Brain microvascular endothelial cell (primary cell): ENCODE measurements around the gene PPM1E.

Experiments used
- DNase-seq: peaks from one replicate; pipeline ENCODE4 v3.0.0-alpha.2; 2020
- H3K27ac ChIP-seq: fragments of 250-450 bp; sonication (Bioruptor Pico); 2 replicates; pipeline ENCODE4 v1.5.1; 2020; ENCODE audit warnings: mild to moderate bottlenecking, moderate library complexity
- H3K27me3 ChIP-seq: fragments of 250-450 bp; sonication (Bioruptor Pico); replicated peaks from 2 replicates; pipeline ENCODE4 v1.5.1; 2020; ENCODE audit warnings: mild to moderate bottlenecking
- H3K36me3 ChIP-seq: fragments of 250-450 bp; sonication (Bioruptor Pico); replicated peaks from 2 replicates; pipeline ENCODE4 v1.5.1; 2020; ENCODE audit warnings: mild to moderate bottlenecking
- H3K4me3 ChIP-seq: 2 replicates; pipeline ENCODE4 v1.5.1; 2011; ENCODE audit warnings: low read depth, mild to moderate bottlenecking, control low read depth, low read length, moderate library complexity
- in situ Hi-C: cut with HindIII; loops from 2 replicates; pipeline ENCODE4 v1.10.0; 2017; ENCODE audit warnings: low sequenced_read_pairs, low pct_ligation_motif_present
- TF ChIP-seq, protein P1 (sequence below): IDR thresholded peaks from 2 replicates; pipeline ENCODE4 v1.5.1; 2011; ENCODE audit warnings: low read depth, mild to moderate bottlenecking, moderate library complexity, low read length, control low read depth, inconsistent platforms; ENCODE audit errors: missing control alignments

Gene PPM1E

DNA sequence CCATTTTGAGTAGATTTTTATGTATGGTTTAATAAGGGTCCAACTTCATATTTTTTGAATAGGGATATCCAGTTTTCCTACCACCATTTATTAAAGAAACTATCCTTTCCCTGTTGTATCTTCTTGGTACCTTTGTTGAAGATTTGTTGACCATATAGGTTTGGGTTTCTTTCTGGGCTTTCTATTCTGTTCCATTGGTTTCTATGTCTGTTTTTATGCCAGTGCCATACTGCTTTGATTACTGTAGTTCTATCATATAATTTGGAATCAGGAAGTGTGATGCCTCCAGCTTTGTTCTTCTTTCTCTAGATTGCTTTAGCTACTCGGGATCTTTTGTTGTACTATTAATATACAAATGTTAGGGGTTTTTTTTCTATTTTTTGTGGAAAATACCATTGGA is 46.5 kb downstream of the PPM1E start:
- DNase-seq = no peak
- TF ChIP-seq, protein P1, sequence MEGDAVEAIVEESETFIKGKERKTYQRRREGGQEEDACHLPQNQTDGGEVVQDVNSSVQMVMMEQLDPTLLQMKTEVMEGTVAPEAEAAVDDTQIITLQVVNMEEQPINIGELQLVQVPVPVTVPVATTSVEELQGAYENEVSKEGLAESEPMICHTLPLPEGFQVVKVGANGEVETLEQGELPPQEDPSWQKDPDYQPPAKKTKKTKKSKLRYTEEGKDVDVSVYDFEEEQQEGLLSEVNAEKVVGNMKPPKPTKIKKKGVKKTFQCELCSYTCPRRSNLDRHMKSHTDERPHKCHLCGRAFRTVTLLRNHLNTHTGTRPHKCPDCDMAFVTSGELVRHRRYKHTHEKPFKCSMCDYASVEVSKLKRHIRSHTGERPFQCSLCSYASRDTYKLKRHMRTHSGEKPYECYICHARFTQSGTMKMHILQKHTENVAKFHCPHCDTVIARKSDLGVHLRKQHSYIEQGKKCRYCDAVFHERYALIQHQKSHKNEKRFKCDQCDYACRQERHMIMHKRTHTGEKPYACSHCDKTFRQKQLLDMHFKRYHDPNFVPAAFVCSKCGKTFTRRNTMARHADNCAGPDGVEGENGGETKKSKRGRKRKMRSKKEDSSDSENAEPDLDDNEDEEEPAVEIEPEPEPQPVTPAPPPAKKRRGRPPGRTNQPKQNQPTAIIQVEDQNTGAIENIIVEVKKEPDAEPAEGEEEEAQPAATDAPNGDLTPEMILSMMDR = no peak
- no peak overlapping the region for H3K27ac ChIP-seq
- H3K27me3 ChIP-seq = no peaks in the 10 kb centered on the region
- H3K36me3 ChIP-seq = no peaks in the 10 kb centered on the region
- H3K4me3 ChIP-seq = no peak overlapping the region
- in situ Hi-C loops = no loop called here

DNA sequence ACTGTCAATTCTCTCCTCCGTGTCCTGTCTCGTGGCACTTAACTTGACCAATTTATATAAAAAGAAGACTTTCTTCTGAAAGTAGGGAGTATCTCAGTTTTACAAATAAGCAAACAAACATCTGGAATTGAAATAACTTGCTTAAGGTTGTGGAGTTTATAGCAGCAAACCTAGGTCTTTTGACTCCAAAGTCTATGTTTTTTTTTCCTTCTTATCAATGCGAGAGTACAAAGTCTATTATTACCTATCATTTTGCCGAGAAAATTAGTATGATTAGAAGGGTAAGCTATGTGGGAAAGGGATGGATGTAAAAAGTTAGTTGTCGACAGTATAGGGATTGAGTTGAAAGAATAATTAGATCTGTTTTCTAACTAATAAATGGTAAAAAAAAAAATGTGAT is 50.4 kb downstream of the PPM1E start:
- TF ChIP-seq, protein P1 = no peak
- no peak overlapping the region for H3K27ac ChIP-seq
- H3K36me3 ChIP-seq = no peaks in the 10 kb centered on the region
- H3K4me3 ChIP-seq = no peak overlapping the region
- no peaks in the 10 kb centered on the region for H3K27me3 ChIP-seq
- no peak for DNase-seq
- in situ Hi-C loops = no loop called here

DNA sequence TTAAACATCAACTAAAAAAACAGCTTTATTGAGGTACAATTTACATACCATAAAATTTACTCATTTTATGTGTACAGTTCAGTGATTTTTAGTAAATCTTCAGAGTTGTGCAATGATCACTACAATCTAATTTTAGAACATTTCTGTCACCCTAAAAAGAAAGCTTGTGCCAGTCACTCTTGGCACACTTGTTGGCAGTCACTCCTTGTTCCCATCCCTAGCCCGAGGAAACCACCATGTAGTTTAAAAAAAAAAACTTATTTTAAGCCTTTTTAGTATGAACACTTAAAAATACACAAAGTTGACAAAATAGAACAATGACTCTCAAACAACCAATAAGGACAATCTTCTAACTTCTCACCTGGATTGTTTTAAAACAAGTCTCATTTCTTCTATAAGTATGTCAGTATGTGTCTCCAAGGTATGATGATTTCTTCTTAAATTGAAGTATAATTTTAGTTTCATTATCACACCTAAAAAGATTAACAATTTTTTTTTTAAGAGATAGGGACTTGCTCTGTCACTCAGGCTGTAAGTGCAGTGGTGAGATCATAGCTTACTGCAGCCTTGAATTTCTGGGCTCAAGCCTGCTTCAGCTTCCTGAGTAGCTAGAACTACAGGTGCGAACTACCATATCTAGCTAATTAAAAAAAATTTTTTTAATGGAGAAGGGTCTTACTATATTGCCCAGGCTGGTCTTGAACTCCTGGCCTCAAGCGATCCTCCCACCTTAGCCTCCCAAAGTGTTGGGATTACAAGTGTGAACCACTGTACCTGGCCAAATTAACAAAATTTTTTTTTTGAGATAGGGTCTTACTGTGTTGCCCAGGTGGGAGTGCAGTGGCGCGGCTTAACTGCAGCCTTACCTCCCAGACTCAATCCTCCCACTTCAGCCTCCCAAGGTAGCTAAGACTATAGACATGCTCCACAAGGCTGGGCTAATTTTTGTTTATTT is 53.2 kb downstream of the PPM1E start:
- H3K27ac ChIP-seq = no peak overlapping the region
- H3K4me3 ChIP-seq = no peak overlapping the region
- no peaks in the 10 kb centered on the region for H3K36me3 ChIP-seq
- in situ Hi-C loops = no loop called here
- TF ChIP-seq, protein P1 = no peak
- no peak for DNase-seq
- no peaks in the 10 kb centered on the region for H3K27me3 ChIP-seq

DNA sequence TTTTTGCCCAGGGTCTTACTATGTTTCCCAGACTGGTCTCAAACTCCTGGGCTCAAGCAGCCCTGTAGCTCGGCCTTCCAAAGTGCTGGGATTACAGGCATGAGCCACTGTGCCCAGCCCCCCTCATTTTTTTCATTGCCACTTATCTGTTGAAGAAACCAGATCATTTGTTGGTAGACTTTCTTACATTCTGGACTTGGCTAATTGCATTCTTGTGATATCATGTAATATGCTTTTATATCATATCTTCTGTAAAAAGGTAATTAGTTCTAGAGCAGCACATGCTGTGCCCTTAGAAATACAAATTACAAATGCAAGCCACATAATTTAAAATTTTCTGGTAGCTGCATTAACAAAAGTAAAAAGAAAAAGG is 53.9 kb downstream of the PPM1E start:
- H3K27me3 ChIP-seq = no peaks in the 10 kb centered on the region
- no peaks in the 10 kb centered on the region for H3K36me3 ChIP-seq
- no peak overlapping the region for H3K4me3 ChIP-seq
- in situ Hi-C loops = no loop called here
- no peak overlapping the region for H3K27ac ChIP-seq
- TF ChIP-seq, protein P1 = no peak
- no peak for DNase-seq

DNA sequence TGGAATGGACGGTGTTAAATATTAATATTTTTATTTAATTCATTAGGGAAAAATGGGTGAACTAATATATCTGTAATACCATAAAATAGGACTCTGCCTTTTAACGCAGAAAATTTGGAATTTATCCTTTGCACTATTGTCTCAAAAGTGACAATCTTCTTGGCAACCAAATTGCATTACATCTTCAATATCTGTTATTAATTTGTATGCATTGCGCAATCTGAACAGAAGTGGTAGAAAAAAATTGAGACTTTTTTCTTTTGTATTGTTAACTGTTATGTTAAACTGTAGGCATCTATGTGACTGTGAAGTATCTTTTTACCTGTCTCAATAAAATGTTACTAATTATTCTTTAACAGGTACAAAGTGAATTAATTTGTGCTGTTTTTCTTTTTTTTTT is 55.6 kb downstream of the PPM1E start:
- in situ Hi-C loops = no loop called here
- H3K27ac ChIP-seq = no peak overlapping the region
- H3K27me3 ChIP-seq = no peaks in the 10 kb centered on the region
- H3K4me3 ChIP-seq = no peak overlapping the region
- DNase-seq = no peak
- no peaks in the 10 kb centered on the region for H3K36me3 ChIP-seq
- TF ChIP-seq, protein P1 = no peak
